ENCODE results near the gene CAMTA1.

GRCh38 chr1:7432102-7432899, 647.0 kb downstream of the CAMTA1 start:
- TF ChIP-seq CTCF (IDR thresholded peaks at IDR 0.05; ENCODE audit: low read length) (no peak), EZH2 (optimal IDR thresholded peaks at IDR 0.05; ENCODE audit: low read depth, low read length) (no peak), EZH2phosphoT487 (IDR thresholded peaks at IDR 0.05; ENCODE audit: low read length) (no peak)
